Right atrium auricular region (tissue), 2 donors: Measurements from ENCODE around the gene UBR1. TPM values are rescaled to one million over a fixed set of nuclear protein-coding genes. Genes with fewer than 3 reads are reported as not detected.
"Not testable (repeated sequence)": the region's sequence is repeated elsewhere in the genome, so short reads cannot be mapped to it uniquely, and the experiment has no call there.

Experiments used
- DNase-seq: peaks from one replicate; pipeline ENCODE4 v3.0.0-alpha.2; 2019; ENCODE audit warnings: low spot score
- H3K27ac ChIP-seq, 2 donors: fragments of 200-600 bp; sonication (generic); 1 replicate in 1 of 2; 2 replicates in 1 of 2; pipeline ENCODE4 v1.5.1; 2016 to 2019
- H3K27me3 ChIP-seq, 2 donors: fragments of 200-600 bp; sonication (generic); one replicate each; pipeline versions ENCODE4 v1.5.1 to v1.6.0; 2017 to 2019
- H3K36me3 ChIP-seq: fragments of 200-600 bp; sonication (generic); one replicate; pipeline ENCODE4 v1.5.1; 2016
- H3K4me1 ChIP-seq, 2 donors: fragments of 200-600 bp; sonication (generic); one replicate each; pipeline versions ENCODE4 v1.5.1 to v1.6.0; 2017 to 2019
- H3K4me3 ChIP-seq, 2 donors: fragments of 200-600 bp; sonication (generic); 1 replicate in 1 of 2; 2 replicates in 1 of 2; pipeline ENCODE4 v1.5.1; 2017 to 2019; ENCODE audit warnings: mild to moderate bottlenecking in 1 of 2, moderate library complexity in 1 of 2
- H3K9me3 ChIP-seq, 2 donors: fragments of 200-600 bp; sonication (generic); one replicate each; pipeline ENCODE4 v1.5.1; 2019
- CTCF ChIP-seq, 2 donors: fragments of 200-600 bp; sonication (generic); IDR thresholded peaks; one replicate each; pipeline ENCODE4 v1.5.1; 2019; ENCODE audit warnings: antibody characterized with exemption in 2 of 2
- total RNA-seq, 2 donors: library from RNA; depleted of rRNA; stranded (reverse); fragments of >200 nt; gene quantifications; one replicate each; pipeline ENCODE4 v1.1.0, GENCODE V29; 2016

UBR1 gene
- total RNA-seq, 2 donors from 2014 or later, result 20.0 to 21.0 TPM

- DNase-seq, result no peak
Observed at GRCh38 chr15:42996871-42997270, 109.0 kb downstream of the UBR1 start.

GRCh38 chr15:42994546-42994945 lies 111.3 kb downstream of the UBR1 start:
- TF ChIP-seq CTCF (IDR thresholded peaks at IDR 0.05), result no peak
- H3K36me3 ChIP-seq, result peaks cover 23% of the 10 kb centered on the region
- H3K9me3 ChIP-seq, result no peaks in the 10 kb centered on the region
- H3K27ac ChIP-seq, result peak overlapping the region in 1 of 2 donors; percentile 2
- no peaks in the 10 kb centered on the region for H3K4me1 ChIP-seq
- no peak overlapping the region for H3K4me3 ChIP-seq
- H3K27me3 ChIP-seq, result no peaks in the 10 kb centered on the region
- no peak for DNase-seq

More at GRCh38 chr15:42996871-42997270, 109.0 kb downstream of the UBR1 start:
- Histone ChIP-seq H3K27ac (no peak overlapping the region), H3K36me3 (peaks cover 18% of the 10 kb centered on the region), H3K4me3 (no peak overlapping the region), H3K9me3 (no peaks in the 10 kb centered on the region), H3K27me3 (no peaks in the 10 kb centered on the region), H3K4me1 (no peaks in the 10 kb centered on the region)
- TF ChIP-seq CTCF (IDR thresholded peaks at IDR 0.05), result no peak

GRCh38 chr15:42992626-42993025 lies 113.2 kb downstream of the UBR1 start:
- Histone ChIP-seq H3K27me3 (no peaks in the 10 kb centered on the region), H3K36me3 (peaks cover 37% of the 10 kb centered on the region)

GRCh38 chr15:42986693-42987342 lies 119.0 kb downstream of the UBR1 start:
- TF ChIP-seq CTCF (IDR thresholded peaks at IDR 0.05), result no peak
- peaks cover 52% of the 10 kb centered on the region for H3K36me3 ChIP-seq
- no peaks in the 10 kb centered on the region for H3K27me3 ChIP-seq
- H3K4me1 ChIP-seq, result peaks cover 0 to 11% of the 10 kb centered on the region in 2 donors
- H3K9me3 ChIP-seq, result no peaks in the 10 kb centered on the region
- no peak overlapping the region for H3K4me3 ChIP-seq
- no peak for DNase-seq
- peak overlapping the region in 1 of 2 donors; percentile 11 for H3K27ac ChIP-seq

More at GRCh38 chr15:42992626-42993025, 113.2 kb downstream of the UBR1 start:
- Histone ChIP-seq H3K27ac (no peak overlapping the region), H3K4me1 (no peaks in the 10 kb centered on the region), H3K4me3 (no peak overlapping the region), H3K9me3 (no peaks in the 10 kb centered on the region)
- no peak for DNase-seq
- no peak for TF ChIP-seq CTCF (IDR thresholded peaks at IDR 0.05)

- TF ChIP-seq CTCF (IDR thresholded peaks at IDR 0.05), result no peak
- Histone ChIP-seq H3K4me1 (peaks cover 0 to 11% of the 10 kb centered on the region in 2 donors), H3K36me3 (peaks cover 56% of the 10 kb centered on the region), H3K27me3 (no peaks in the 10 kb centered on the region), H3K9me3 (no peaks in the 10 kb centered on the region), H3K27ac (no peak overlapping the region), H3K4me3 (no peak overlapping the region)
- DNase-seq, result no peak
Observed at GRCh38 chr15:42984493-42985034, 121.3 kb downstream of the UBR1 start.

GRCh38 chr15:42979113-42979512 lies 126.7 kb downstream of the UBR1 start:
- not testable (repeated sequence) for H3K27me3 ChIP-seq, H3K9me3 ChIP-seq, H3K27ac ChIP-seq, H3K4me3 ChIP-seq, H3K4me1 ChIP-seq, DNase-seq
- H3K36me3 ChIP-seq, result peaks cover 62% of the 10 kb centered on the region
